WTC11 (cell line): ENCODE data around the gene TRIP12.

Experiments used
- CREM ChIP-seq: sonication (generic); formaldehyde crosslinking; IDR thresholded peaks from 2 replicates; pipeline ENCODE4 v1.8.1; 2022; ENCODE audit warnings: mild to moderate bottlenecking, missing genetic modification reagents, moderate library complexity
- CTCF ChIP-seq: fragments of 200-600 bp; IDR thresholded peaks from 2 replicates; pipeline ENCODE4 v1.8.0; 2022; ENCODE audit warnings: antibody characterized with exemption
- FOXP4 ChIP-seq: sonication (generic); formaldehyde crosslinking; IDR thresholded peaks from 2 replicates; pipeline ENCODE4 v1.8.0; 2022; ENCODE audit warnings: mild to moderate bottlenecking, missing genetic modification reagents
- IRF2 ChIP-seq: sonication (generic); formaldehyde crosslinking; IDR thresholded peaks from 2 replicates; pipeline ENCODE4 v1.8.0; 2022; ENCODE audit warnings: low read depth, missing genetic modification reagents, borderline replicate concordance

- TF ChIP-seq CREM (CRISPR knock-in tag) (no peak), FOXP4 (CRISPR knock-in tag) (no peak), CTCF (no peak), IRF2 (CRISPR knock-in tag) (no peak)
Measured at GRCh38 chr2:229726643-229727042, 195.2 kb downstream of the TRIP12 start.
